Uterus (tissue), 2 donors: ENCODE measurements around the gene TUBB1.

Experiments
- CTCF ChIP-seq, 4 experiments: fragments of 200-600 bp in 2 of 4; fragments of 450-650 bp in 2 of 4; sonication (generic) in 2 of 4; IDR thresholded peaks; one replicate each; pipeline ENCODE4 v1.5.1; 2016 to 2019; ENCODE audit warnings: antibody characterized with exemption in 4 of 4, mild to moderate bottlenecking in 2 of 4, moderate library complexity in 1 of 4
- POLR2A ChIP-seq, 2 donors: fragments of 450-650 bp; IDR thresholded peaks; one replicate each; pipeline ENCODE4 v1.6.1; 2016; ENCODE audit warnings: antibody characterized with exemption in 2 of 2, mild to moderate bottlenecking in 1 of 2, moderate library complexity in 1 of 2

- no peak for TF ChIP-seq CTCF (IDR thresholded peaks at IDR 0.05)
- TF ChIP-seq POLR2A (IDR thresholded peaks at IDR 0.05) = no peak
Observed at GRCh38 chr20:59031564-59032022, 12.4 kb downstream of the TUBB1 start.
